H9 (cell line): Measurements from ENCODE around the gene JMJD1C. TPM values are rescaled to one million over a fixed set of nuclear protein-coding genes. Genes with fewer than 3 reads are reported as not detected.

Source experiments
- DNase-seq: peaks from one replicate; pipeline ENCODE4 v3.0.0-alpha.2; 2017
- H2AFZ ChIP-seq: one replicate; pipeline ENCODE4 v1.6.1; 2013; ENCODE audit warnings: mild to moderate bottlenecking, low read length, control low read depth, moderate library complexity
- H2AK5ac ChIP-seq: 2 replicates; pipeline ENCODE4 v1.6.1; 2013; ENCODE audit warnings: low read length, control low read depth, mixed read lengths; ENCODE audit not compliant: insufficient read length
- H2BK120ac ChIP-seq: one replicate; pipeline ENCODE4 v1.6.1; 2013; ENCODE audit warnings: low read depth, mild to moderate bottlenecking, low read length, control low read depth, inconsistent platforms; ENCODE audit not compliant: poor library complexity, severe bottlenecking
- H2BK12ac ChIP-seq: 2 replicates; pipeline ENCODE4 v1.6.1; 2013; ENCODE audit warnings: low read length, control low read depth, mixed read lengths, low read depth; ENCODE audit not compliant: insufficient read length
- H2BK15ac ChIP-seq: 2 replicates; pipeline ENCODE4 v1.6.1; 2013; ENCODE audit warnings: low read depth, low read length, control low read depth
- H2BK20ac ChIP-seq: one replicate; pipeline ENCODE4 v1.6.1; 2013; ENCODE audit warnings: low read depth, mild to moderate bottlenecking, low read length, control low read depth, inconsistent platforms; ENCODE audit not compliant: poor library complexity, severe bottlenecking
- H2BK5ac ChIP-seq: 2 replicates; pipeline ENCODE4 v1.6.1; 2013; ENCODE audit warnings: low read length, control low read depth, mixed read lengths; ENCODE audit not compliant: insufficient read length
- H3K14ac ChIP-seq: 2 replicates; pipeline ENCODE4 v1.6.1; 2013; ENCODE audit warnings: low read length, control low read depth; ENCODE audit not compliant: insufficient read depth
- H3K18ac ChIP-seq: 2 replicates; pipeline ENCODE4 v1.6.1; 2013; ENCODE audit warnings: low read depth, mild to moderate bottlenecking, mixed read lengths, low read length, control low read depth; ENCODE audit not compliant: insufficient read length
- H3K23ac ChIP-seq: 2 replicates; pipeline ENCODE4 v1.6.1; 2013; ENCODE audit warnings: low read length, control low read depth, mixed read lengths, low read depth; ENCODE audit not compliant: insufficient read length
- H3K23me2 ChIP-seq: 2 replicates; pipeline ENCODE4 v1.6.1; 2013; ENCODE audit warnings: low read depth, mild to moderate bottlenecking, mixed read lengths, low read length, control low read depth; ENCODE audit not compliant: insufficient read length, poor library complexity, severe bottlenecking
- H3K27ac ChIP-seq: 2 replicates; pipeline ENCODE4 v1.5.1; 2013; ENCODE audit warnings: low read length, control low read depth, mixed read lengths, low read depth; ENCODE audit not compliant: insufficient read length
- H3K27me3 ChIP-seq: 2 replicates; pipeline ENCODE4 v1.6.1; 2013; ENCODE audit warnings: low read length, control low read depth, inconsistent platforms; ENCODE audit not compliant: insufficient read depth
- H3K4ac ChIP-seq: 2 replicates; pipeline ENCODE4 v1.6.1; 2013; ENCODE audit warnings: low read depth, mild to moderate bottlenecking, control low read depth, inconsistent platforms, low read length, moderate library complexity
- H3K4me1 ChIP-seq: 2 replicates; pipeline ENCODE4 v1.6.1; 2013; ENCODE audit warnings: low read length, control low read depth, inconsistent platforms; ENCODE audit not compliant: insufficient read depth
- H3K4me2 ChIP-seq: 2 replicates; pipeline ENCODE4 v1.6.1; 2013; ENCODE audit warnings: low read length, control low read depth, mixed read lengths; ENCODE audit not compliant: insufficient read length, insufficient read depth
- H3K56ac ChIP-seq: 2 replicates; pipeline ENCODE4 v1.6.1; 2013; ENCODE audit warnings: low read depth, mild to moderate bottlenecking, mixed read lengths, low read length, control low read depth; ENCODE audit not compliant: insufficient read length
- H3K79me1 ChIP-seq: 2 replicates; pipeline ENCODE4 v1.6.1; 2013; ENCODE audit warnings: low read depth, mild to moderate bottlenecking, moderate library complexity, low read length, control low read depth, inconsistent platforms; ENCODE audit not compliant: insufficient read depth, poor library complexity, severe bottlenecking
- H3K79me2 ChIP-seq: 2 replicates; pipeline ENCODE4 v1.6.1; 2013; ENCODE audit warnings: low read length, control low read depth, inconsistent platforms; ENCODE audit not compliant: insufficient read depth
- H3K9ac ChIP-seq: 2 replicates; pipeline ENCODE4 v1.6.1; 2013; ENCODE audit warnings: low read length, control low read depth, mixed read lengths; ENCODE audit not compliant: insufficient read length; ENCODE audit errors: extremely low read depth
- H3K9me3 ChIP-seq: one replicate; pipeline ENCODE4 v1.6.1; 2013; ENCODE audit warnings: low read depth, low read length, inconsistent platforms; ENCODE audit not compliant: control insufficient read depth
- H3T11ph ChIP-seq: one replicate; pipeline ENCODE4 v1.6.1; 2013; ENCODE audit warnings: mild to moderate bottlenecking, low read length, control low read depth, inconsistent platforms
- H4K20me1 ChIP-seq: one replicate; pipeline ENCODE4 v1.6.1; 2013; ENCODE audit not compliant: control insufficient read depth, insufficient read length, insufficient read depth
- H4K5ac ChIP-seq: 2 replicates; pipeline ENCODE4 v1.6.1; 2013; ENCODE audit warnings: low read depth, mild to moderate bottlenecking, mixed read lengths, low read length, control low read depth; ENCODE audit not compliant: insufficient read length
- H4K8ac ChIP-seq: replicated peaks from 2 replicates; pipeline ENCODE4 v1.6.1; 2013; ENCODE audit warnings: low read length, control low read depth, mixed read lengths, low read depth; ENCODE audit not compliant: insufficient read length
- H4K91ac ChIP-seq: 2 replicates; pipeline ENCODE4 v1.6.1; 2013; ENCODE audit warnings: low read depth, mild to moderate bottlenecking, moderate library complexity, mixed read lengths, low read length, control low read depth; ENCODE audit not compliant: insufficient read length
- H3K27ac Mint-ChIP-seq, 3 experiments: 2 replicates in 2 of 3; 3 replicates in 1 of 3; pipeline ENCODE4 v1.8.0; 2020 to 2021; ENCODE audit warnings: mixed read lengths in 3 of 3, mild to moderate bottlenecking in 1 of 3, moderate library complexity in 1 of 3
- H3K27me3 Mint-ChIP-seq: 2 replicates; pipeline ENCODE4 v1.8.0; 2021; ENCODE audit warnings: low read depth, mild to moderate bottlenecking, moderate library complexity, mixed read lengths
- H3K36me3 Mint-ChIP-seq, 3 experiments: 2 replicates in 2 of 3; 3 replicates in 1 of 3; pipeline ENCODE4 v1.8.0; 2020 to 2021; ENCODE audit warnings: low read depth in 3 of 3, mixed read lengths in 3 of 3; ENCODE audit not compliant: insufficient read depth in 1 of 3
- H3K4me1 Mint-ChIP-seq, 2 experiments: 2 replicates each; pipeline ENCODE4 v1.8.0; 2020; ENCODE audit warnings: mixed read lengths in 2 of 2
- H3K4me3 Mint-ChIP-seq, 2 experiments: 2 replicates in 1 of 2; 3 replicates in 1 of 2; pipeline ENCODE4 v1.8.0; 2020 to 2021; ENCODE audit warnings: mild to moderate bottlenecking in 2 of 2, mixed read lengths in 2 of 2, moderate library complexity in 1 of 2
- H3K9me3 Mint-ChIP-seq, 2 experiments: 2 replicates in 1 of 2; 3 replicates in 1 of 2; pipeline ENCODE4 v1.8.0; 2020; ENCODE audit warnings: mild to moderate bottlenecking in 2 of 2, mixed read lengths in 2 of 2, moderate library complexity in 1 of 2
- CTCF ChIP-seq: fragments of 200-600 bp; sonication (generic); conservative IDR thresholded peaks from 3 replicates; pipeline ENCODE4 v1.8.0; 2021; ENCODE audit warnings: antibody characterized with exemption, mild to moderate bottlenecking
- WGBS: extraction: QIAGEN DNeasy Blood & Tissue Kit; methylation state at CpG from one replicate; pipeline ENCODE4 v1.1.7; 2013; ENCODE audit warnings: missing lambda C conversion rate, low lambda C conversion rate, mixed read lengths; ENCODE audit not compliant: insufficient read length; ENCODE audit errors: extremely low coverage; 5-methylcytosine and 5-hydroxymethylcytosine counted together
- total RNA-seq: library from RNA; stranded (reverse); gene quantifications from 2 replicates; pipeline ENCODE4 v1.2.1, GENCODE V29; 2021

JMJD1C gene
- total RNA-seq, 1 experiment from 2014 or later, result 200 TPM

- no CpG with 5 or more reads among the region's 2 CpGs for WGBS
- Histone ChIP-seq H3K9me3 (no peaks in the 10 kb centered on the region), H3K23me2 (no peaks in the 10 kb centered on the region), H4K5ac (no peak overlapping the region), H3K4me2 (no peak overlapping the region), H3K79me2 (no peaks in the 10 kb centered on the region), H3K14ac (no peak overlapping the region), H3K23ac (no peak overlapping the region), H3K27ac (no peak overlapping the region), H4K8ac (no peak overlapping the region), H2BK5ac (no peak overlapping the region), H3K4me1 (no peaks in the 10 kb centered on the region), H3K9ac (no peak overlapping the region), H3K79me1 (no peaks in the 10 kb centered on the region), H3K4ac (no peak overlapping the region), H3K27me3 (no peaks in the 10 kb centered on the region), H2AK5ac (no peak overlapping the region), H3K56ac (no peak overlapping the region), H3T11ph (no peak overlapping the region), H2BK12ac (no peak overlapping the region), H3K18ac (no peak overlapping the region), H4K91ac (no peak overlapping the region), H2AFZ (no peak overlapping the region), H2BK20ac (no peak overlapping the region), H4K20me1 (no peaks in the 10 kb centered on the region), H2BK120ac (no peak overlapping the region), H2BK15ac (no peak overlapping the region)
- Mint-ChIP-seq H3K4me1 (no peaks in the 10 kb centered on the region; a peak in 1 of 4 replicates), H3K27ac (peak overlapping the region in 1 of 3 experiments; percentile 21; a peak in 1 of 7 replicates), H3K27me3 (no peaks in the 10 kb centered on the region), H3K9me3 (no peaks in the 10 kb centered on the region), H3K36me3 (no peaks in the 10 kb centered on the region; a peak in 1 of 7 replicates), H3K4me3 (no peak overlapping the region)
- DNase-seq, result no peak
- TF ChIP-seq CTCF, result no peak
Measured at GRCh38 chr10:63355682-63356081, 110.1 kb downstream of the JMJD1C start.
